Large intestine (tissue), 3 donors: Measurements from ENCODE around the gene LARP4. TPM values are rescaled to one million over a fixed set of nuclear protein-coding genes. Genes with fewer than 3 reads are reported as not detected.
"Not testable (repeated sequence)": the region's sequence is repeated elsewhere in the genome, so short reads cannot be mapped to it uniquely, and the experiment has no call there.

Experiments used
- DNase-seq, 2 donors: peaks; one replicate each; pipeline versions ENCODE4 v3.0.0 to v3.0.0-alpha.2; 2013
- H3K27ac ChIP-seq: one replicate; pipeline ENCODE4 v1.5.1; 2013; ENCODE audit warnings: low read length
- H3K27me3 ChIP-seq: 2 replicates; pipeline ENCODE4 v1.6.1; 2013; ENCODE audit warnings: low read length; ENCODE audit not compliant: control insufficient read depth, insufficient read depth
- H3K36me3 ChIP-seq: 2 replicates; pipeline ENCODE4 v1.6.1; 2013; ENCODE audit warnings: low read length; ENCODE audit not compliant: control insufficient read depth, insufficient read depth
- H3K4me1 ChIP-seq: one replicate; pipeline ENCODE4 v1.6.1; 2013; ENCODE audit warnings: low read length; ENCODE audit not compliant: control insufficient read depth, insufficient read depth
- H3K4me3 ChIP-seq: one replicate; pipeline ENCODE4 v1.5.1; 2013; ENCODE audit warnings: low read length
- H3K9me3 ChIP-seq: one replicate; pipeline ENCODE4 v1.6.1; 2013; ENCODE audit warnings: mild to moderate bottlenecking, low read depth, low read length, moderate library complexity; ENCODE audit not compliant: control insufficient read depth
- WGBS: methylation state at CpG from one replicate; pipeline ENCODE4 v1.1.5; 2013; ENCODE audit warnings: low lambda C conversion rate; ENCODE audit not compliant: insufficient coverage; 5-methylcytosine and 5-hydroxymethylcytosine counted together
- polyA plus RNA-seq: library from polyadenylated mRNA; unstranded; fragments of 120-200 nt; gene quantifications from one replicate; pipeline ENCODE4 v1.2.1, GENCODE V29; 2013

The LARP4 gene
- polyA plus RNA-seq, 1 donor = 32.2 TPM

DNA sequence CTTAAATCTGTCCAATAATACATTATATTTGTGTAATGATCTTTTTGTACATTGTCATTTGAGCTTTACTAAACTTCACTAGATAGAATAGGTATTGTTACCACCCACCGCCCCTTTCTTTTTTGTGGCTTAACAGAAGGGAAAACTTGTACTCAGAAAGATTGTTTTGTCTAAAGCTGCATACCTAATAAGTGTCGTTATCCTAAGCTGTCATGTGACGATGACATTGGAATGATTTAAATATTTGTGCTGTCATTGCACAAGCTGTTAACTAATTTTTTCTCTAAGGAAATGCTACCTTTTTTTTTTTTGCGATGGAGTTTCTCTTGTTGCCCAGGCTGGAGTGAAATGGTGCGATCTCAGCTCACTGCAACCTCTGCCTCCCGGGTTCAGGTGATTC, 107.7 kb downstream of the LARP4 start:
- 90% methylated on average over 2 of the region's 6 CpGs for WGBS
- no peaks in the 10 kb centered on the region for H3K27me3 ChIP-seq
- H3K4me1 ChIP-seq = peaks cover 18% of the 10 kb centered on the region
- H3K4me3 ChIP-seq = no peak overlapping the region
- no peak overlapping the region for H3K27ac ChIP-seq
- DNase-seq = no peak
- no peaks in the 10 kb centered on the region for H3K9me3 ChIP-seq
- H3K36me3 ChIP-seq = no peaks in the 10 kb centered on the region

DNA sequence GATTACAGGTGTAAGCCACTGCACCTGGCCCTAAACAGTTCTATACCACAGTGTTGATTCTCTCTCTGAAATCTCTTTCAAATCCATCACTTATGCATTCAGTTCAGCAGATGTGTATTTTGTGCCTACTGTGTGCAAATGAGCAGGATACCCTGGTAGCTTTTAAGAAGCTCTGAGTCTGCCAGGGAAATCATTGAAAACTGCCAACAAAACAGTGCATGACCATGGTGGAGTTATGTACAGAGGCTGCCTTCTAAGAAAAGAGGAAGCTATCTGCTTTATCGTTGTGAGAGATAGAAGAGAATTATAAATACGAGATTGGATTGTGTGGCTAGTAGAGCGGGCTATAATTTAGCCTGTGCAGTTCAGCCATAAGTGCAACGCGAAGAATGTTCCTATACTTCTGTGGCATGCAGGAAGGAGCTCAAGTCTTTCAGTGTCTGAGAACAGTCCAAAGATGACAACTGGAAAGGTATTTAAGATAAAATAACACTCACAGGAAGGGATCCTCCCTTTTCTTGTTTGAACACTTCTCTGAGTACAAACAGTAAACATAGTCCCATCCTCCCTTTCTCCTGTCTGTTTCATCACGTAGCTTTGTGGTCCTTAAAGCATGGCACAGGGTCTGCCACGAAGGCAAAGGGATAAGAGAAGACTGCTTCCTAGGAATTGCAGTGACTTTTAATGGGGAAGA, 108.4 kb downstream of the LARP4 start:
- WGBS = 14% methylated on average over 1 of the region's 7 CpGs

GRCh38 chr12:50514526-50515276, 114.0 kb downstream of the LARP4 start:
- H3K4me3 ChIP-seq = no peak overlapping the region
- WGBS = no CpG with 5 or more reads among the region's 4 CpGs
- no peak for DNase-seq
- no peaks in the 10 kb centered on the region for H3K27me3 ChIP-seq
- H3K4me1 ChIP-seq = peaks cover 4% of the 10 kb centered on the region
- H3K9me3 ChIP-seq = no peaks in the 10 kb centered on the region
- H3K27ac ChIP-seq = no peak overlapping the region
- no peaks in the 10 kb centered on the region for H3K36me3 ChIP-seq

More for the DNA sequence above, 108.4 kb downstream of the LARP4 start:
- peaks cover 18% of the 10 kb centered on the region for H3K4me1 ChIP-seq
- H3K27ac ChIP-seq = peak overlapping the region; percentile 2
- H3K4me3 ChIP-seq = no peak overlapping the region
- no peak for DNase-seq
- H3K9me3 ChIP-seq = no peaks in the 10 kb centered on the region
- no peaks in the 10 kb centered on the region for H3K36me3 ChIP-seq
- no peaks in the 10 kb centered on the region for H3K27me3 ChIP-seq

- H3K4me1 ChIP-seq = peaks cover 3% of the 10 kb centered on the region
Observed at GRCh38 chr12:50515587-50515986, 114.9 kb downstream of the LARP4 start.

GRCh38 chr12:50517421-50518048, 116.8 kb downstream of the LARP4 start:
- no peaks in the 10 kb centered on the region for H3K36me3 ChIP-seq
- WGBS = 67% methylated on average over 1 of the region's 3 CpGs
- no peak for DNase-seq
- no peak overlapping the region for H3K27ac ChIP-seq
- no peaks in the 10 kb centered on the region for H3K9me3 ChIP-seq
- H3K27me3 ChIP-seq = no peaks in the 10 kb centered on the region
- peaks cover 3% of the 10 kb centered on the region for H3K4me1 ChIP-seq
- no peak overlapping the region for H3K4me3 ChIP-seq

More at GRCh38 chr12:50515587-50515986, 114.9 kb downstream of the LARP4 start:
- Histone ChIP-seq H3K9me3 (no peaks in the 10 kb centered on the region), H3K27ac (no peak overlapping the region), H3K4me3 (no peak overlapping the region), H3K36me3 (no peaks in the 10 kb centered on the region), H3K27me3 (no peaks in the 10 kb centered on the region)
- WGBS = 100% methylated on average over 1 of the region's 2 CpGs
- no peak for DNase-seq

DNA sequence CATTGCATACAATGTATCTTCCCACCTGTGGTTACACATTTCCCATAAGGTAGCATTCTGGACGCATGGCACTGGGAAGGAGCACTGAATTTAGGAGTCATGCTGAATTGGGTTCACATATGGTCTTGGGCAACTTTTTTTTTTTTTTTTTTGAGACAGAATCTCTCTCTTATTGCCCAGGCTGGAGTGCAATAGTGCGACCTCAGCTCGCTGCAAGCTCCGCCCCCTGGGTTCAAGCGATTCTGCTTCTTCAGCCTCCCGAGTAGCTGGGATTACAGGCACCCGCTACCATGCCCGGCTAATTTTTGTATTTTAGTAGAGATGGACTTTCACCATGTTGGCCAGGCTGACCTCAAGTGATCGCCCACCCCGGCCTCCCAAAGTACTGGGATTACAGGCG, 117.4 kb downstream of the LARP4 start:
- no CpG with 5 or more reads among the region's 11 CpGs for WGBS
- no peaks in the 10 kb centered on the region for H3K9me3 ChIP-seq
- H3K27ac ChIP-seq = no peak overlapping the region
- no peak overlapping the region for H3K4me3 ChIP-seq
- H3K4me1 ChIP-seq = peaks cover 3% of the 10 kb centered on the region
- DNase-seq = no peak
- H3K27me3 ChIP-seq = no peaks in the 10 kb centered on the region
- H3K36me3 ChIP-seq = no peaks in the 10 kb centered on the region

GRCh38 chr12:50519353-50519752, 118.7 kb downstream of the LARP4 start:
- WGBS = no CpG with 5 or more reads among the region's 1 CpG

GRCh38 chr12:50520416-50521207, 119.9 kb downstream of the LARP4 start:
- no peak overlapping the region for H3K27ac ChIP-seq
- H3K27me3 ChIP-seq = no peaks in the 10 kb centered on the region
- DNase-seq = no peak
- H3K36me3 ChIP-seq = no peaks in the 10 kb centered on the region
- H3K9me3 ChIP-seq = no peaks in the 10 kb centered on the region
- H3K4me1 ChIP-seq = no peaks in the 10 kb centered on the region
- WGBS = 87% methylated on average over 4 of the region's 8 CpGs
- no peak overlapping the region for H3K4me3 ChIP-seq

More at GRCh38 chr12:50519353-50519752, 118.7 kb downstream of the LARP4 start:
- Histone ChIP-seq H3K36me3 (no peaks in the 10 kb centered on the region), H3K27me3 (no peaks in the 10 kb centered on the region), H3K27ac (no peak overlapping the region), H3K4me3 (no peak overlapping the region), H3K9me3 (no peaks in the 10 kb centered on the region), H3K4me1 (peaks cover 3% of the 10 kb centered on the region)
- no peak for DNase-seq

DNA sequence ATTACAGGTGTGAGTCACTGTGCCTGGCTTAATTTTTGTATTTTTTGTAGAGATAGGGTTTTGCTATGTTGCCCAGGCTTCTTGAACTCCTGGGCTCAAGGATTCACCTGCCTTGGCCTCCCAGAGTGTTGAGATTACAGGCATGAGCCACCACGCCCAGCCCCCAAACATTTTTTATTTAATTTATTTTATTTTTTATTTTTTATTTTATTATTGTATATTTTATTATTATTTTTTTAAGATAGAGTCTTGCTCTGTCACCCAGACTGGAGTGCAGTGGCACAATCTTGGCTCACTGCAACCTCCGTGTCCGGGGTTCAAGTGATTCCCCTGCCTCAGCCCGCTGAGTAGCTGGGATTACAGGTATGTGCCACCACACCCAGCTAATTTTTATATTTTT, 121.1 kb downstream of the LARP4 start:
- not testable (repeated sequence) for H3K27ac ChIP-seq, H3K36me3 ChIP-seq, H3K4me3 ChIP-seq, H3K27me3 ChIP-seq, H3K9me3 ChIP-seq, H3K4me1 ChIP-seq, DNase-seq
- no CpG with 5 or more reads among the region's 4 CpGs for WGBS

DNA sequence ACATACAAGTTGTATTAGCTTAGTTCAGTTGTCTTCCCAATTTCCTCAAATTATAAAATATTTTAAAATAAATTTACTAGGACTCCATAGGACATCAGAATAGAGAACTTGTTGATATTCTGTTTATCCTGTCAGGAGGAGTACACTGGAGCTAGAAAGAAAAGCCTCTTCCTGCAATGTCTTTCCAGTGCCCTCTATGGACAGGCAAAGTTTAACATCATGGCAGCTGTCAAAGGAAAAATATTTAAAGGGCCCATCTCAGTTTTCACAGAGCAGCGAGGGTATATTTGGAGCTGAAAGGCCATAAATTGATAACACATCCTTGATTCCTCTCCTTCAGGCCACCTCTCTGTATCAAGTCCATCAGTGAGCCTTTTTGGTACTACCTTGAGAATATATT, 123.1 kb downstream of the LARP4 start:
- Histone ChIP-seq H3K9me3 (no peaks in the 10 kb centered on the region), H3K36me3 (no peaks in the 10 kb centered on the region), H3K4me3 (no peak overlapping the region), H3K27me3 (no peaks in the 10 kb centered on the region), H3K4me1 (peaks cover 3% of the 10 kb centered on the region), H3K27ac (no peak overlapping the region)
- DNase-seq = no peak
- WGBS = no CpG with 5 or more reads among the region's 1 CpG
